Measurements from ENCODE around the gene AUTS2. TPM values are rescaled to one million over a fixed set of nuclear protein-coding genes. Genes with fewer than 3 reads are reported as not detected.

Gene AUTS2
- total and polyA plus RNA-seq, 10 of the 15 experiments (the other 5 are each of a cell fraction or from before 2014, with no cell fraction given), result 6.4 to 55.6 (median 21.6) TPM

DNA sequence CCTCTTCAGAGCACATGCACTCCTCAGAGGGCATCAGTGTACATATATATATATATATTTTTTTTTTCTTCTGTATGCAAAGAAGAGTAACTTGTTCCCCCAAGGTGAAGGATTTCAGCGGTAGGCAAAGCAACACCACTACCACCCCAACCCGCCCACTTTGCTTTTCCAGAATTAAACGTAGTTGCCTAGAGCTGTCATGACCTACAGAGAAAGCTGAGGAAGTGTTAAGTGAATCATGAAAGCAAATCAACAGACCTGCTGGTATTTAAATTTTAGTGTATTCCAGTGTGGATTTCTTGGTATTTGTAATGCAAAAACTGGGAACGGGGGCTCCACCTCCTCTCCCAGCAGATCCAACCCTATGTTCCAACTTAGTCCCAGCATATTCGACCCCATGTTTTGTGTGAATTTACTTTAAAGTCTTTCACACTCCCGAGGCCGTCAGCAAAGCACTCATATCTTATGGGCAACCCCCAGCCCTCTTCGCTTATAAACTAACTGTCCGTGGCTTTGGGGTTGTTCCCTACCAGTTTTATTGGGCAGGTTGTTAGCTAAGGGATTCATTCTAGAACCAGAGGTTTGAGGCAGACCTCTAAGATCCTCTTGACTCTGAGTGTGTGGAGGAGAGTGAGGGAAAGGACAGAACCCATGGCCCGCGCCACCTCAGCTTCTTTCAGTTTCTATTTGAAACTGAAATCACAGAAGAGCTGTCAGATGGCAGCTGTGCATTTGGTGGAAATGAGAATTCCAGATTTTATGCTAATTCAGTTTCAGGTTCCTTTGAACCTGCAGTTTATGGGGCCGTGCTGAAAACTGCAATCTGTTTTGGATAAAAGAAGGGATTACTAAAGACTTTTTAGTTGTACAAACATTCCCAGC, 1083.4 kb downstream of the AUTS2 start (continued):
- TF ChIP-seq, protein P1, sequence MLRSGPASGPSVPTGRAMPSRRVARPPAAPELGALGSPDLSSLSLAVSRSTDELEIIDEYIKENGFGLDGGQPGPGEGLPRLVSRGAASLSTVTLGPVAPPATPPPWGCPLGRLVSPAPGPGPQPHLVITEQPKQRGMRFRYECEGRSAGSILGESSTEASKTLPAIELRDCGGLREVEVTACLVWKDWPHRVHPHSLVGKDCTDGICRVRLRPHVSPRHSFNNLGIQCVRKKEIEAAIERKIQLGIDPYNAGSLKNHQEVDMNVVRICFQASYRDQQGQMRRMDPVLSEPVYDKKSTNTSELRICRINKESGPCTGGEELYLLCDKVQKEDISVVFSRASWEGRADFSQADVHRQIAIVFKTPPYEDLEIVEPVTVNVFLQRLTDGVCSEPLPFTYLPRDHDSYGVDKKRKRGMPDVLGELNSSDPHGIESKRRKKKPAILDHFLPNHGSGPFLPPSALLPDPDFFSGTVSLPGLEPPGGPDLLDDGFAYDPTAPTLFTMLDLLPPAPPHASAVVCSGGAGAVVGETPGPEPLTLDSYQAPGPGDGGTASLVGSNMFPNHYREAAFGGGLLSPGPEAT (IDR thresholded peaks at IDR 0.05; ENCODE audit: low read depth), result peak; percentile 39; the same call in 1 of the 2 replicates
- 0 out of 2 replicates have a peak, but pooled peaks have one; percentile 10 for TF ChIP-seq SMC3 (IDR thresholded peaks at IDR 0.05; ENCODE audit: borderline replicate concordance, low read length)
- peak; percentile 36 to 56; a peak in 2 of 4 replicates for TF ChIP-seq IKZF2 (IDR thresholded peaks at IDR 0.05)
- no peak for TF ChIP-seq NR2F1 (conservative IDR thresholded peaks at IDR 0.05)
- TF ChIP-seq MYC (IDR thresholded peaks at IDR 0.05; ENCODE audit: insufficient read depth, insufficient read length, insufficient replicate concordance, low read length, severe bottlenecking), result no peak
- TF ChIP-seq CREB1 (IDR thresholded peaks at IDR 0.05; ENCODE audit: low read depth), result no peak
- peak; percentile 45 for TF ChIP-seq RUNX3 (IDR thresholded peaks at IDR 0.05; ENCODE audit: low read length)
- TF ChIP-seq EED (IDR thresholded peaks at IDR 0.05; ENCODE audit: low read depth), result peak; percentile 56; the same call in 1 of the 2 replicates
- TF ChIP-seq DPF2 (IDR thresholded peaks at IDR 0.05), result 0 out of 2 replicates have a peak, but pooled peaks have one; percentile 29

- BruUV-seq (replicated peaks), result no TSS peak
- Histone ChIP-seq H3K27ac (ENCODE audit: control insufficient read depth, insufficient read depth) (no peak overlapping the region), H3K79me2 (ENCODE audit: control insufficient read depth, insufficient read depth, low read length) (no peaks in the 10 kb centered on the region), H3K4me2 (ENCODE audit: control insufficient read depth, insufficient read depth) (no peak overlapping the region), H3K9ac (ENCODE audit: control insufficient read depth, insufficient read depth, low read length) (no peak overlapping the region), H3K9me3 (replicated peaks; ENCODE audit: control insufficient read depth, insufficient read depth, low read length) (no peaks in the 10 kb centered on the region), H3K36me3 (ENCODE audit: control insufficient read depth in 2 of 2, insufficient read depth in 2 of 2, low read length in 1 of 2) (no peaks in the 10 kb centered on the region; a peak in 2 of 4 replicates), H2AFZ (ENCODE audit: control insufficient read depth, low read depth, low read length) (no peak overlapping the region), H3K4me1 (ENCODE audit: control insufficient read depth, insufficient read depth, low read length) (peaks cover 12% of the 10 kb centered on the region), H3K4me3 (no peak overlapping the region), H3K27me3 (replicated peaks in 1 of 2; ENCODE audit: control insufficient read depth in 2 of 2, insufficient read depth in 2 of 2, low read length in 1 of 2) (no peaks in the 10 kb centered on the region), H4K20me1 (ENCODE audit: control insufficient read depth, insufficient read depth) (no peaks in the 10 kb centered on the region)
- intact Hi-C loops (cut with micrococcal nuclease; ENCODE audit: unreplicated experiment) (no loop called here), in situ Hi-C loops (cut with MboI) (no loop called here)
- ChIA-PET CTCF (interaction anchor here (0.8 to 2.5 kb wide), 2 partner anchors 8 to 14 kb away, joined by 3 to 8 read pairs; no protein-coding TSS in a partner anchor), POLR2A (no interaction called here), RAD21 (ENCODE audit: unreplicated experiment) (no interaction called here), SMC1A (ENCODE audit: uncharacterized antibody, unreplicated experiment) (no interaction called here)
- no peak for DNase-seq (ENCODE audit: low read depth, low spot score)
- no peak for FAIRE-seq
- WGBS (ENCODE audit: insufficient coverage, insufficient replicate concordance, low lambda C conversion rate, missing lambda C conversion rate), result 87% methylated on average over 8 of the region's 8 CpGs
- ATAC-seq, result no peak
- TF ChIP-seq WRNIP1 (IDR thresholded peaks at IDR 0.05; ENCODE audit: borderline replicate concordance, low read depth, low read length) (no peak), JUND (IDR thresholded peaks at IDR 0.05; ENCODE audit: low read depth, low read length) (no peak)
- TF ChIP-seq, protein P2, sequence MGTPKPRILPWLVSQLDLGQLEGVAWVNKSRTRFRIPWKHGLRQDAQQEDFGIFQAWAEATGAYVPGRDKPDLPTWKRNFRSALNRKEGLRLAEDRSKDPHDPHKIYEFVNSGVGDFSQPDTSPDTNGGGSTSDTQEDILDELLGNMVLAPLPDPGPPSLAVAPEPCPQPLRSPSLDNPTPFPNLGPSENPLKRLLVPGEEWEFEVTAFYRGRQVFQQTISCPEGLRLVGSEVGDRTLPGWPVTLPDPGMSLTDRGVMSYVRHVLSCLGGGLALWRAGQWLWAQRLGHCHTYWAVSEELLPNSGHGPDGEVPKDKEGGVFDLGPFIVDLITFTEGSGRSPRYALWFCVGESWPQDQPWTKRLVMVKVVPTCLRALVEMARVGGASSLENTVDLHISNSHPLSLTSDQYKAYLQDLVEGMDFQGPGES (IDR thresholded peaks at IDR 0.05), result no peak
- TF ChIP-seq, protein P3, sequence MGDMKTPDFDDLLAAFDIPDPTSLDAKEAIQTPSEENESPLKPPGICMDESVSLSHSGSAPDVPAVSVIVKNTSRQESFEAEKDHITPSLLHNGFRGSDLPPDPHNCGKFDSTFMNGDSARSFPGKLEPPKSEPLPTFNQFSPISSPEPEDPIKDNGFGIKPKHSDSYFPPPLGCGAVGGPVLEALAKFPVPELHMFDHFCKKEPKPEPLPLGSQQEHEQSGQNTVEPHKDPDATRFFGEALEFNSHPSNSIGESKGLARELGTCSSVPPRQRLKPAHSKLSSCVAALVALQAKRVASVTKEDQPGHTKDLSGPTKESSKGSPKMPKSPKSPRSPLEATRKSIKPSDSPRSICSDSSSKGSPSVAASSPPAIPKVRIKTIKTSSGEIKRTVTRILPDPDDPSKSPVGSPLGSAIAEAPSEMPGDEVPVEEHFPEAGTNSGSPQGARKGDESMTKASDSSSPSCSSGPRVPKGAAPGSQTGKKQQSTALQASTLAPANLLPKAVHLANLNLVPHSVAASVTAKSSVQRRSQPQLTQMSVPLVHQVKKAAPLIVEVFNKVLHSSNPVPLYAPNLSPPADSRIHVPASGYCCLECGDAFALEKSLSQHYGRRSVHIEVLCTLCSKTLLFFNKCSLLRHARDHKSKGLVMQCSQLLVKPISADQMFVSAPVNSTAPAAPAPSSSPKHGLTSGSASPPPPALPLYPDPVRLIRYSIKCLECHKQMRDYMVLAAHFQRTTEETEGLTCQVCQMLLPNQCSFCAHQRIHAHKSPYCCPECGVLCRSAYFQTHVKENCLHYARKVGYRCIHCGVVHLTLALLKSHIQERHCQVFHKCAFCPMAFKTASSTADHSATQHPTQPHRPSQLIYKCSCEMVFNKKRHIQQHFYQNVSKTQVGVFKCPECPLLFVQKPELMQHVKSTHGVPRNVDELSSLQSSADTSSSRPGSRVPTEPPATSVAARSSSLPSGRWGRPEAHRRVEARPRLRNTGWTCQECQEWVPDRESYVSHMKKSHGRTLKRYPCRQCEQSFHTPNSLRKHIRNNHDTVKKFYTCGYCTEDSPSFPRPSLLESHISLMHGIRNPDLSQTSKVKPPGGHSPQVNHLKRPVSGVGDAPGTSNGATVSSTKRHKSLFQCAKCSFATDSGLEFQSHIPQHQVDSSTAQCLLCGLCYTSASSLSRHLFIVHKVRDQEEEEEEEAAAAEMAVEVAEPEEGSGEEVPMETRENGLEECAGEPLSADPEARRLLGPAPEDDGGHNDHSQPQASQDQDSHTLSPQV (IDR thresholded peaks at IDR 0.05), result no peak
- TF ChIP-seq, protein P4, sequence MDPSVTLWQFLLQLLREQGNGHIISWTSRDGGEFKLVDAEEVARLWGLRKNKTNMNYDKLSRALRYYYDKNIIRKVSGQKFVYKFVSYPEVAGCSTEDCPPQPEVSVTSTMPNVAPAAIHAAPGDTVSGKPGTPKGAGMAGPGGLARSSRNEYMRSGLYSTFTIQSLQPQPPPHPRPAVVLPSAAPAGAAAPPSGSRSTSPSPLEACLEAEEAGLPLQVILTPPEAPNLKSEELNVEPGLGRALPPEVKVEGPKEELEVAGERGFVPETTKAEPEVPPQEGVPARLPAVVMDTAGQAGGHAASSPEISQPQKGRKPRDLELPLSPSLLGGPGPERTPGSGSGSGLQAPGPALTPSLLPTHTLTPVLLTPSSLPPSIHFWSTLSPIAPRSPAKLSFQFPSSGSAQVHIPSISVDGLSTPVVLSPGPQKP (IDR thresholded peaks at IDR 0.05; ENCODE audit: low read depth, low read length), result no peak
Measured at GRCh38 chr7:70684173-70684572, 1085.9 kb downstream of the AUTS2 start.

Measured in GM12878 (cell line).